NCI-H146 treated with DMSO at 0.1 percent for 48 hours (cell line): ENCODE data around the gene FBRSL1.

Experiments used
- DNase-seq: peaks from one replicate; lab custom pipeline; 2025; ENCODE audit not compliant: unreplicated experiment; lab: John Stamatoyannopoulos, UW

FBRSL1 gene

DNA sequence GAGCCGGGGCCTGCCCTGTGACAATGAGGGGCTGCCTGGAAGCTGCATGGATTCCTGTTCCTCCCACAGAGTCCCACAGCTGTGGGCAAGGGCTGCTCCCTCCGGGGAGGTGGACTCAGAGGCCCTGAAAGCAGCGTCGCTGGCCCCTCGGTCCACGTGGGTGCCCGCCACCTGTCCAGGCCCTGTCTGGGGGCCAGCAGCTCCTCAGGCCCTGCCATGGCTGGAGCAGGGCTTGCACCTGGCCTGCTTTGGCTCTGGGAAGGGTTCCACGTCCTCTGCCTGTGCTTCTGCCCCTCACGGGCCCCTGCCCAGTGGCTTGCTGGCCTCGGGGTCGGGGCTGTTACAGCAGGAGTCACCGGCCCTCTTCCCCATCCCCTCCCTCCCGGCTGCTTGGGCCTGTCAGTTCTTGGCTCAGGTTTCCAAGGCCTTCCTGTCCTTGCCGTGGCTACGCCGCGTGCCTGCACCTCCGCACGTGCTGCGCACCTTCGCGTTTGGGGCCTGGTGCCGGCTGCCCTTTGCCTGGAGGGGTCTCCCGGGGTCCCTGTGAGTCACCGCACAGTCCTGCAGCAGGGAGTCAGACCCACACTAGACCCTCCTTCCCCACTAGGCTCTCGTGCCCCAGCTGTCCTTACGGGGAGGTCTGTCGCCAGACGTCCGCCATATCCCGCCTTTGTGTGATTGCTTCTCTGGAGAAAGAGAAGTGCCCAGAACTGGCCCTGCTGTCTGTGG is 5.8 kb downstream of the FBRSL1 start:
- no peak for DNase-seq

DNA sequence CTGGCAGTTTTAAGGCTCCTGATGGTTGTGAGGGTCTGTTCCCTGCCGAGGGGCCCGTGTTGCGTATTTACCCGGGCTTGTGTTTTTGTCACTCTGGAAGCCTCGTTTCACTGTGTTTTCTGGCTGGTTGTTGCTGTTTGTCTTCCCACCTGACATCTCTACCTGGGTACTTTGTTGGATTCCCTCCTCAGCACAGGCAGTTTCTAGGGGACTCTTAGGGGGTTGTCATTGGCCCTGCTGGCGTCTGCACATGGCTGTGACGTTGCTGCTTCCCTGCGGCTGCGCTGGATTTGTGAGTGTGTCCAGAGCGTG is 6.4 kb downstream of the FBRSL1 start:
- no peak for DNase-seq

DNA sequence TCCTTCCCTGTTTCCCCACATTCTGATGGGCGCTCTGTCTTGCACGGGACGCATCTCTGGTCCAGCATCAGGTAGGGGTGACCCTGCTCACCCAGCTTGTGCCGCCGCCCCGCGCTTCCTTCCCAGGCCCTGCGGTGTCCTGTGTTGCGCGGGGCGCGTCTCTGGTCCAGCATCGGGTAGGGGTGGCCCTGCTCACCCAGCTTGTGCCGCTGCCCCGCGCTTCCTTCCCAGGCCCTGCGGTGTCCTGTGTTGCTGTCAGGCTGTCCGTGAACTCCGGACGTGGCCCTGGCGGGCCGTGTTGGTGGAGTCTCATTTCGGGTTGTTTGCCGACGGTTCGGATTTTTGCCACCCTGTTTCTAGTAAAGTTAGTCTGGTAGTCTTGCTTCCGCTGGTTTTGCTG is 6.8 kb downstream of the FBRSL1 start:
- DNase-seq: no peak

DNA sequence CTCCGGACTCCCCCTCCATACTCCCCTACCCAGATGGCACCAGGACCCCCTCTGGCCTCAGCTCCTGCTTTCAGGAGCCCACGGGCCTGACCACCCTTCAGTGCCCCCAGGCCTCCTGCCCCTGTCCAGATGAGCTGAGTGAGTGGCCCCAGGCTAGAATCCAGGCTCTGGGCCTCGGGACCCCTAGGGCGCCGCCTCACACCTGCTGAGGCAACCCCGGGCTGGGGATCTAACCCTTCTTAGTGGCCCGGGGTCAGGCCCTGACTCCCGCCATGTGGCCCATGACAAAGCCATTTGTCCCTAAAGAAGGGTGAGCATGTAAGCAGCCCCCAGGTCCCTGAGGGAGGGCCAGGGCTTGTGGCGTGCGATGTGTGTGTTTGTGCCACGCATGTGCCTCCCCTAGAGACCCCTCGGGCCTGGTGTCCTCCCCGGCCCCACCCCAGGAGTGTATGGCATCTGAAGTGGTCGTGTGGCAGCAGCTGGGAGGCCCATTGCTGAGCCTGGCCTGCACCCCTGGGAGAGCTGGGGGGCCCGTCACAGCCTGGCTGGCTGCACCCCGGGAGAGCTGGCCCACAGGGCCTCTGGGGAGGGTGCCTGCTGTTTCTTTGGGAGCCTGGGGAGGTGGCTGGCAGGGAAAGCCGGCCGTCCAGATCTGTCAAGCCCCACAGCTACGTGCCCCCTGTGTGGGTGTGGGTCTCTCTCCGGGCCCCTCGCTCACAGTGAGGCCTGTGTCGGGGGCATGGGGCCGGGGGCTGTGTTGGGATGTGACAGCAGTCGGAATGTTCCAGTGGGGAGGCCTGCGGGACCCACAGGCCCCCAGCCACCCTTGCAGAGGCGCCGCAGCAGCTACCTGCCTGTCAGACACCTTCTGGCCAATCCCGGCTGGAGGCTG is 7.8 kb downstream of the FBRSL1 start:
- no peak for DNase-seq

DNA sequence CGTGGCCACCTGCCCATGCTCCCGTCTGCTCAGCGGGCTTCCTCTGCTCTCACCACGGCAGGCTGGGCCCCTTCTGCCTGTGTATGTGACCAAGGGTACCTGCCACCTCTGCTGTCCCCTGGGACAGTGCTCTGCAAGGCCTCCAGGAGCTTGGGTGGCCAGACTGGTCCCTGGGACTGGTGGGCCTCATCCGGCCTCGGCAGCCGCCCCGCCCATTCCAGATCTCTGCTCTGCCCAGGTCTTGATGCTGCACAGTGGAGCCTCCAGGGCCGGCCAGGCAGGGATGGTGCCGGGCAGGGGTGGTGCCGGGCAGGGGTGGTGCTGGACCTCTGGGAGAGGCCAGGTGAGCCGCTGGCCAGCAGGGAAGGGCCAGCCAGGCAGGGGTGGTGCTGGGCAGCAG is 9.0 kb downstream of the FBRSL1 start:
- DNase-seq: no peak

DNA sequence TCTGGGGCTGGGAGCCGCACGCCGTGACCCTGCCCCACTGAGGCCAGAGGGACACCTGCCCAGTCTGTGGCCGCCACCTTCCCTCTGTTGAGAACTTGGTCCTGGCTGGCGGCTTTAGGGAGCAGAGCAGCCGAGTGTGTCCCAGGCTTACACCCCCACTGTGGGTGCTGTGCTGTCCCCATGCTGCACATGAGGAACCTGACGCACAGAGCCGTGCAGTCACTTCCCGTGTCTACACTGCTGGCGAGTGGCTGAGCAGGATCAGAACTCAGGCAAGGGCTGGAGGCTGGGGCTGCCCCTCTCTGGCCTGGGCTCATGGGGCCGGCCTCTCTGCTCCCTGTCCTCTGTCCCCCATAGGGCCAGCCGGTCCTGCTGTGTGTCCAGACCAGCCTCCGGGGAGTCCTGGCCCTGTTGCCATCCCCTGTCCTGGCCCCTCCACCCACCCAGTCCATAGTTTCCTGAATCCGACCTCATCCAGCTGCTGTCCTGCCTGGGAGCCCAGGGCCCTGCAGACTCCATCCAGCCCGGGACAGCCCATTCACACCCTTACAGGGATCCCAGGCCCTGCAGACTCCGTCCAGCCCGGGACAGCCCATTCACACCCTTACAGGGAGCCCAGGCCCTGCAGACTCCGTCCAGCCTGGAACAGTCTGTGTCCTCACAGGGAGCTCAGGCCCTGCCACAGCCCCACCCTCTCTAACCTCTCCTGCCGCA is 10.3 kb downstream of the FBRSL1 start:
- no peak for DNase-seq

DNA sequence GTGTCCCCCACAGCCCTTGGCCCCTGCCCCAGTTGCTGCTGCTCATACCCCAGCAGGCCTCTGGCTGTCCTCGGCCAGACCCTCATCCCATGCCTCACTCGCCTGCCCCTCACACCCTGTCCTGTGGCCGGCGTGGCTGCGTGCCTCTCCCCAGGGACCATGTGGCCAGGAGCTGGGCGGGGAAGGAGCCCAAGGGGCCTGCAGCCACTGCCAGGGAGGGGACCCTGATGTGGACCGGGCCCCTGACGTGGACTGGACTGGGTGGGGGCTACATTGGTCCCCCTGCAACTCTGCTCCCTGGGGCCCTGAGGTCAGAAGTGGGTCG is 10.9 kb downstream of the FBRSL1 start:
- no peak for DNase-seq

DNA sequence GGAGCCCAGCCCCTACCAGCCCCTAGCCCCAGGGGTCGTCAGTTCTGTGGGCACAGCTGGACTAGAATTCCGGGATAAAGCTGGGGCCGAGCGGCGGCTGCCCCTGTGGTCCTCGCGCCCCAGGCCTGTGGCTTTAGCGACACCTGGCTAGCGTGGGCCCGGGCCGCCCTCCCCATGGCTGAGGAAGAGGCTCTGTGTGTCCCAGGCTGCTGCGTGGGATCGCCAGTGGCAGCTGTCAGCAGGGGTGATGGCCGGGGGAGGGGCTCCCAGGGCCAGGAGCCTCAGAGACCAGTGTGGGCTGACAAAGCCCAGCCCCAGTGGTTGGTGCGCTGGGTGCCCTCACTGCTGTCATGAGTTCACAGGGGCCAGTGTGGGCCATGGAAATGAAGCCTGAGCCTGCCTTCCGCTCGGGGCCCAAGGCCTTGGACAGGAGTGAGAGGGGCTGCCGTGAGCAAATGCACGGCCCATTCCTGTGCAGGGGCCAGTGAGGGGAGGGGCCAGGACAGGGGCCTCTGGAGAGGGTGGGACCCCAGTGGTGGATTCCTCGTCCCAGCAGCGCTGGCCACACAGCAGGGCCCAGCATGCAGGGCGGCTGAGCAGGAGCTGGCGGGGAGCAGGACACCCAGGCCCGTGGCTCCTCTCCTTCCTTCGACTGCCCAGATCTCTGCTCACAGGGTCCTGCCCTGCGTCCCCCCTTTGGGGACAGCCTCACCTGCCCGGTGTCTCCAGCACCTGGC is 11.4 kb downstream of the FBRSL1 start:
- DNase-seq: no peak

DNA sequence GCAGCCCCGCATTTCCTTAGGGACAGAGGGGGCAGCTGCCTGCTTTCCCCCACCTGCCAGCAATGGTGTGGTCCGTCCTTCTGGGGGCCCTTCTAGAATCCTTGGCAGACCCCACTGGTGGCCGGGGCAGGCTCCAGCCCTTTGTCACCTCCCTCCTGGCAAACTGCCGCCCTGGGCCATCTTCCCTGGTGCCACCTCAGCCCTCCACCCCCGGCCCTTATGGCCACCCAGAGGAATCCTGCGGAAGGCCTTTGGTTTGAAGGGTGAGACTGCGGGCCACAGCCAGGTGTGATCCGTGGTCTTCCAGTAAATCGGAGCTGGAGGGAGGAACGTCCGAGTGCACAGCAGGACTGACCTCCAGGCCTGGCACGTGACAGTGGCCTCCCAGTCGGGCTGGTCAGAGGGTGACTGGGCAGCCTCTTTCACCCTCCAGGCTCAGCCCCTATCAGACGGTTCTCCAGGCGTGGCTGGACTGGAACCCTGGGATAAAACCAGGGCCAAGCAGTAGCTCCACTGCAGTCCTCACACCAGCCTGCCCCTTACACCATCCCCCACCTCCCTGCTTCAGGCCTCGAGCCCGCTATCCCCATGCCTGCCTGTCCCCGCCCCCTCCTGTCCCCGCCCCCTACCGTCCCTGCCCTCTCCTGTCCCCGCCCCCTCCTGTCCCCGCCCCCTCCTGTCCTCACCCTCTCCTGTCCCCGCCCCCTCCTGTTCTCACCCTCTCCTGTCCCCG is 12.4 kb downstream of the FBRSL1 start:
- DNase-seq: no peak

DNA sequence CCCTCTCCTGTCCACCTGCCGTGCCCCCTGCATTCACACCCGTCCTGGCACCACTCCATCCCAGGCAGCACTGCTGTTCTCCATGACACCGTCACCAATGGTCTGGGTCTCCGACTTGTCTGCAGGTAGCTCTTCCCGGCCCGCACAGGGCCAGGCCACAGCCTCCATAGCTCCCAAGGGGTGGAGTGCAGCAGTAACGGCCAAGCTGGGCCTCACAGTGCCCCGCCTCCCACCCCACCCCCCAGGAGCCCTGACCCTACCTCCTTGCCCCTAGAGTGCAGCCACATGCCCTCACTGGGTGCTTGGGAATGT is 12.9 kb downstream of the FBRSL1 start:
- no peak for DNase-seq

DNA sequence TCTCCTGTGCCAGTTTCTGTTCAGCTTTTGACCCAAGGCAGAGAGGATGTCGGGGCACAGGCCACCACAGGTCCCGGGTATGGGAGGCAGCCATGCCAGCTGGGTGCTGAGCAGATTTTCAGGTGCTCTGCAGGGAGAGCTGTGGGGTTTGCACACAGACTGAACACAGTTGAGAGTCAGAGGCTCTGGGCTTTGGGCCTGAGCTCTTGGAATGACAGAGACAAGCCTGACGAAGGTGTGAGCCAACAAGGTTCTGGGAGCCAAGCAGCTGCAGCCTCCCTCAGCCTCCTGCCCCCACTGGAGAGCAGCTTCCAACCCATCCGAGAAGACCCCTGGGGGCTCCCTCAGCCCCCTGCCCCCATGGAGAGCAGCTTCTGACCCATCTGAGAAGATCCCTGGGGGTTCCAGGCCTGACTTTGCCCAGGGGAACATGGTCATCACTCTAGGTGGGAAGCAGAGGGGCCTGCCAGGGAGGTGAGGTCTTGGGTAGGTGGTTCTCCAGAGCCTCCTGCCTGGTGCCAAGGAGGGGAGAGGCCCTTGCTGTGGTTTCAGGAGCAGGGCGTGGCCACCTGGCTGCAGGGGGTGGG is 13.8 kb downstream of the FBRSL1 start:
- no peak for DNase-seq

DNA sequence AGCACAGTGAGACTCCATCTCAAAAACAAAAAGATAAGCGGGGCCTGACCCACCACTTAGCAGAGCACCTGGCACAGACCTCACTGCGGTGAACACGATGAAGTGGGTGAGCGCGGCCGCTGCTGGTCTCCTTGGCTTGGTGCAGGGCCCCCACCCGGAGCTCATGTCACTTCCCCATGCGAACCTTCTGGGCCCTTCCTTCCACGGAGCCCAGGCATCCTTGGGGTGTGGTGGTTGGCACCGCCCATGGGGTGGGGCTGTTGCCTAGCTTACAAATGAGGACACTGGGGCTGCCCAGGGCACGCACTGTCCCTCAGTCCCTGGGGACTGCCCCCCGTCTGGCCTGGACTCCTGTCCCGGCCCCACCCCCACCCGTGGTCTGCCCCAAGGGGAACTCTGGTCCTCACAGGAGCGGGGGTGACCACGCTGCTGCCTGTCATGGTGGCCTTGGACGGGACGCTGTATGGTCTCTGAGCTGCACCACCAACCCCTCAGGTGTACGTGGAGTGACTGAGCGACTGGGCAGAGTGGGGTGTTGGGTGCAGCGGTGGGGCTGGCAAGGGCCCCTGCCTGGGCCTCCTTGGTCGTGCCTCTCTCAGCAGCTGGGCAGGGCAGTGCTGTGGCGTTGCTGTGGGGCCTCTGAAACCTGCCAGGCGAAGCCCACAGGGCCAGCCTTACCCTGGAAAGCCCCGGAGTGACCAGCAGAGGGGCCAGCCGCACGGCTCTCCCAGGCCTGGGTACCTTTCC is 15.3 kb downstream of the FBRSL1 start:
- no peak for DNase-seq

DNA sequence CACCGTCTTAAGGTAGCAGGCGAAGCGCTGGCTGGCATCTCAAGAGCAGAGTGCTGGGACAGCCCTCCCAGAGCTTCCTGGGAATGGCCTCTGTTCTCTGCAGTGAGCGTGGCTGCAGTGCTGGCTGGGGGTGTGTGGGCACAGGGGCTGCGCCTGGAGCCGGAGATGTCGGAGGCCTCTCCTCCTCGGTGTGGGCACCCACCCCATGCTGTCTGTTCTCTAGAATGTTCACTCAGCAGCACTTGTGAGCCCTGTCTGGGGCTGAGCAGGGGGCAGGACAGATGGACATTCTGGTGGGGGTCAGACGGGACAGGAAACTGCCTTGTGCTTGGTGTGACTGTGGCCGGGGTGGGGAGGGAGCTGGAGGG is 15.9 kb downstream of the FBRSL1 start:
- no peak for DNase-seq

DNA sequence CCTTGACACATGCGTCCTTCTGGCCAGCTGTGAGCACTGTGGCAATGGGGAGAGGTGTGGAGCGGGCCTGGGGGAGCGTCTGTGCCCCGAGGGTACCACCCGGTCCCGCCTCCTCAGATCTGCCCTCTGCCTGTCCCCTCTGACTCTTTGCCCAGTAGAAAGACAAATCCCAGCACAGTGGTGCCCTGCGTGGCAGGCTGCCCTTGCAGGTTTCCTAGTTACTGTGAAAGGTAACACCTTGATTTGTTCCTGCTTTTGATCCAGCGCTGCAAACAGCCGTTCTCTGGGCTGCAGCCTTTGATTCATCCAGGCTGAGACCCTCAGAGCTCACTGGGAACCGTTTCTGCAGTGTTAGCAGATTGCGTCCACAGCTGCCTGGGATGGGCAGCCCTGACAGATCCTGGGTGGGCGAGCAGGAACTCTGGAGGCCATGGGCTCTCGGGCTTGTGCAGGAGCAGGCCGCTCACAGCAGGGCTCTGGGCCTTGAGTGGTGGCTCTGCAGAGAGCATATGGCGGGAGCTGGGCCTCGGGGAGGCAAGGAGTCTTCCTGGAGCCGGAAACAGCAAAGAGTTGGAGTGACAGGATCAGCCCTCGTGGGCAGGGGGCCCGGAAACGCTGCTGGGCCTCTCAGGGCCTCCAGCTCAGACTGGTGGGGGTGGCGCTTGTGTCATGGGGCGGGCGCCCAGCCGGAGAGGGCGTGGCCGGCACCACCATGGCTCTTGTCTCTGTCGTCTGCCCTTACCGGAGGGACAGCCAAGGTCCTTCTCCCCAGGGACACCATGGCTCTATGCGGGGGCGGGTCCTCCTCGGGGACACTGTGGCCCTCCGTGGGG is 16.6 kb downstream of the FBRSL1 start:
- DNase-seq: no peak

DNA sequence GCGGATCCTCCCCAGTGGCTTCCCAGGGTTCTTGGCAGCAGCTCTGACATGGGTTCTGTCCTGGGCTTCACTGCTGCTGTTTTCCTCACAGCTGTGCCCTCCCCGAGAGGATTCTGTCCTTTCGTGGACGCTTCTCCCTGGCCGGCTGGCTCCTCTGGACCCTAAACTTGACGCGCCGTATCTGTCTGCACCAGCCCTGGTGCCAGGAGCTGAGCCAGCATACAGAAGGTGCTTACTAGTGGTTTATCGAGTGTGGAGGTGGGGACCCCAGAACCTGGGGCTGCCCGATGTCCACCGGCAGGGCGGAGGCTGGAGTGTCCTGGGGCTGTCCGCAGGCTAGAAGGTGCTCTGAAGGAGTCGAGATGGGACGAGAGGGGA is 17.2 kb downstream of the FBRSL1 start:
- DNase-seq: no peak

DNA sequence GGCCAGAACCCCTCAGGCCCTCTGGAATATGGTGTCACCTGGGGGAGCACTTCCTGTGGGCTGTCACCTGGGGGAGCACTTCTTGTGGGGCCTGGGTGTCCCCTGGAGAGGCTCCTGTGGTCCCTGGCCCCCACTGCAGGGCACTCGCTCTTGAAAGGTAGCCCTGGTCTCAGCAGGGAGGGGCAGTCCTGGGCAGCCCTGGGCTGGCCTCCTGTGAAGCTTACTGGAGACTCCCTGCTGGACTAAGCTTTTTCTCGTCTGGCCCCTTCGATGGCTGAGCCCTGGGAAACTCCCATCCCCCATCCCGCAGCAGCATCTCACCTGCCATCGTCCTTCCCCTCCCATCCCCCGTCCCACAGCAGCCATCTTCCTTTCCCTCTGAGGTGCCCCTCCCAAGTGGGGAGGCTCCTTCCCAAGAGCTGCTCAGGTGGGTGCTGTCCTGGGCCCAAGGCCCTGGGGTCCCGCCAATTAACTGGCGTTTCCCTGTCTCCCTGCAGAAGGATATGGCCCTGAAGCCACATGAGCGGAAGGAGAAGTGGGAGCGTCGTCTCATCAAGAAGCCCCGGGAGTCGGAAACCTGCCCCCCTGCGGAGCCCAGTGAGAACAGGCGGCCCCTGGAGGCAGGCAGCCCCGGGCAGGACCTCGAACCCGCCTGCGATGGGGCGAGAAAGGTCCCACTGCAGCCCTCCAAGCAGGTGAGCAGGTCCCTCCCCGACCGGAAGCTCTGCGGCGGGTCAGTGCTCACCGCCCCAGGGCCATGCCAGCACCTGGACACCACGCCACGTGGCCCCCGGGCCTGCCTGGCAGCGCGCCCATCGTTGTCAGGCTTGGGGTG is 17.9 kb downstream of the FBRSL1 start:
- DNase-seq: no peak

DNA sequence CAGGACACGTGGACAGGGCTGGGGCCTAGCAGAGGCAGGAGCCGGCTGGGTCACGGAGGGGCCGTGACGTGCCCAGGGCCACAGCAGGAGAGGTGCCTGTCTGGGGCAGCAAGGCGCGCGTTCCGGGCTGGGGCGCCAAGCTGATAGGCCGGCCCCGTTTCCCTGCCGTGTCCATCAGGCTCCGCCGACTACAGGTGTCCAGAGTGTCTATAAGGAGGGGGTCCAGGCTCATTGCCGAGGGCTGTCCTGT is 18.5 kb downstream of the FBRSL1 start:
- no peak for DNase-seq

DNA sequence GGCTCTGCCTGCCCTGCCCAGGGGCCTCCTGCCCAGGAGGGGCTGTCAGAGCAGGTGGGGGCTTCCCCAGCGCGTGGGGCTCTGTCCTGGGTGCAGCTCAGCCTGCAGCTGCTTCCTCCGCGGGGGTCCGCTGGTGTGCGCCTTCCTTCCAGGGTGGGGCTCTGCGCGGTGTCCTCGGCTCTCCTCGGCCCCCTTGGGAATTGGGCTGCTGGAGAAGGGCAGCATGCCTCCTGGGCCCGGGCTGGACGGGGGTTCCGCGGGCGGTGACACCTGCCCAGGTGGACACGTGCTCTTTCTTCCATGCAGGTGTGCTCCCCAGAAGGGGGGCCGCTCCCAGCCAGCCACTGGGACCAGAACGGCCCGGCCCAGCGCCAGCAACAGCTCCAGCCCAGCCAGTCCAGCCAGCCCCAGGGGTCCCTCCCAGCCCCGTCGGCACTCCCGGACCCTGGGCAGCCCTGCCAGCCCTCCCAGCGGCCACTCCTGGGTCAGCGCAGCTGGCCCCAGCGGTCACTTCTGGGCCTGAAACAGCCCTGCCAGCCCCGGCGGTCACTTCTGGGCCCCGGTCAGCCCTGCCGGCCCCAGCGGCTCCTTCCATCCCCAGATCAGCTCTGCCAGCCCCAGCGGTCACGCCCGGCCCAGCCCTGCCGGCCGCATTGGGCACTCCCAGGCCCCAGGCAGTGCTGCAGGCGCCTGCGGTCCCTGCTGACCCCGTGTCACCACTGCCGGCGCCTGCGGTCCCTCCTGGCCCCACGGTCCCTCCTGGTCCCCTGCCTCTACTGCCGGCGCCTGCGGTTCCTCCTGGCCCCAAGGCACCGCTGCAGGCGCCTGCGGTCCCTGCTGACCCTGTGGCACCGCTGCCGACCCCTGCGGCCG is 19.1 kb downstream of the FBRSL1 start:
- DNase-seq: no peak
